SH-SY5Y (cell line): Measurements from ENCODE around the gene MLN.

Experiments
- GATA2 ChIP-seq: IDR thresholded peaks from 2 replicates; pipeline ENCODE4 v1.6.1; 2011; ENCODE audit warnings: mild to moderate bottlenecking, low read depth, low read length
- GATA3 ChIP-seq: IDR thresholded peaks from 2 replicates; pipeline ENCODE4 v1.6.1; 2011; ENCODE audit warnings: low read depth, mild to moderate bottlenecking, low read length, moderate library complexity

MLN gene

DNA sequence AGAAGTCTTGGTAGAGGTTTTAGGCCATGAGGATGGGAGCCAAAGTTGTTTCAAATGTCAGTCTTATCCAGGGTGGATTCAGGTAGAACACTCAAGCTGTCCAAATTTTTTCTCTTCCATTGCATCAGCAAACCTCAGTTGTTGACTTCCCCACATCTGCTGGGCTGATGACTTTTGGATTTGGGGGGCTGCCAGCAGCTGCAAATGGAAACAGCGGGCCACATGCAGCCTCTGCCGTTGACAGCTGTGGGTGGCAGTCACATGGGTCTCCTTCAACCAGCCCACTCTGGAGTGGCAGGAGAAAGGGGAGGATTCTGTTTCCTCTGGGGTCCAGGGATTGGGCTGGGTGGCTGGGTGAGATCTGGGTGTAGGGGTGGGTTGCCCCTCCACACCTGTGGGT is 5.8 kb upstream of the MLN start:
- no peak for TF ChIP-seq GATA3
- TF ChIP-seq GATA2, result no peak

DNA sequence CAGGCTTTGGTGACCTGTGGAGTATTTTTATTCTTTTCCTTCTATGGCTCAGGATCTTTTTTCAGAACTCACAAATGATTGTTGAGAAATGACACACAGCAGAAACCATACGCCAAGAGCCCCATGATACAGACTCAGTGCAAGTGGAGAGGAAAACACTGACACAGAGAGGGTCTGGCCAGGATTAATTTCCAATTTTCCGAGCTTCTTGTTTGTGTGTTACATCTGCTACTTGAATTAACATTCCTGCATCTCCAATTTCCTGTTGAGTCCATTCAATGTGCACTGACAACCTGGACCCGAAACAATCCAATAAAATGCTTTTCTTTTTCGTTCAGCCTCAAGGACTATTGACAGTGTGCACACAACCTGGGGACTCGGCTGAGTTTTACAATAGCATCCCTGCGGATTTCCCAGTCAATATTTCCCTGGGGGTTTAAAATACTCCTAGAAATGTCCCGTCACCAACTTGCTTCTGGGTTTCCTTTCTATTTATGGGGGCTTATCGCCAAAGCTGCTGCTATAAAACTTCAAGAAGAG is 4.9 kb upstream of the MLN start:
- TF ChIP-seq GATA3 (no peak), GATA2 (no peak)

- no peak for TF ChIP-seq GATA3
- TF ChIP-seq GATA2, result no peak
Measured at GRCh38 chr6:33807606-33808005, 3.8 kb upstream of the MLN start.

DNA sequence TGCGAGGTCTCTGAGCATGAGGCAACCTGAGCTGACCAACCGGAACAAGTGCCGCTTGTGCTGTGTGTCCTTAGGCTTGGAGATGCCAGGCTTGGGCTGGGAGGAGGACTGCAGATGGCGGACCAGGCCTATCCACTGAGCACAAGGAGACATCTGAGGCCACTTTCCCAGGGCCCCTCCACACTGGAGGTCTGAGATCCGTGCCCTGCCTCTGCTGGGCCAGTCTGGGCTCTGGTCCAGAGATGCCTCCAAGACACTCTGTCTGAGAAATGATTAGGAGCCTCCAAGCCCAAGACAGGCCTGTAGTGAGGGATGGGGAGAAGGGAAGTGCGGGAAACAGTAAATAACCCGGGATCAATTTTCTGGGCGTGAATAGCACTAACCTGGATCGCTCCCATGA is 3.0 kb upstream of the MLN start:
- TF ChIP-seq GATA2, result no peak
- no peak for TF ChIP-seq GATA3

DNA sequence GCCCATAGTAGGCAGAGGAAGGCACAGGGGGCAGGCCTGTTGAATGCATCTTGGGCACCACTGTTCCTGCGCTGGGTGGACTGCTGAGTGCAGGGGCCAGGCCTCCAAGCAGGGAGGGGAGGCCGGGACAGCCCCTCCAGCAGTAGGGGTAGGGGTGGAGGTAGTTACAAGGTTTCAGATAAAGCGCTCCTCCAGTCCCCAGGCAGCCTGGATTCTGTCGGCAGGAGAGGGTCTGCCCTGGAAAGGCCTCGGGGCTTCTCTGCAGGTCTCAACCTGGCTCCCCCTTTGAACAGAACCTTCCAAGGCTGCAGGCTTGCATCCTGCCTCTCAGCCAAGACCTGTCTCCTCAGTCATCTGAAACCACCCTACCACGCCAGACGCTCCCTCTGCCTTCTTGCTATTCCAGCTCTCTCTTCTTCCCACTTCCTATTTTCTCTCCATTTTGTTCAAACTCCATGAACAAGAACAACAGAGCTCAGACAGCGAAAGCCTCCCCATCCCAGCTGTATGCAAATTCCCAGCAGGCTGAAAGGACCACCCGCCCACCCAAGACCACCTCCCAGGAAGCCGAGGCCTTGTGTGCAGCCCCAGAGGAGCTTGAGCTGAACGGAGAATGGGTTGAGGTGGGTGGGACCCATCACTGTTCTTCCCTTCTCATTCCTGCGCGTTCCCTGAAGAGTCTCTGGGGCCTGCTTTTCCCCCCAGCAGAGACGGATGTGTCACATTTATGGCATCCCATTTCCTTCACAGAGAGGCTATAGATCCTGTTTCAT is 1.4 kb downstream of the MLN start:
- TF ChIP-seq GATA2, result no peak
- no peak for TF ChIP-seq GATA3

GRCh38 chr6:33801611-33802010 is 2.2 kb downstream of the MLN start:
- no peak for TF ChIP-seq GATA3
- TF ChIP-seq GATA2, result no peak

DNA sequence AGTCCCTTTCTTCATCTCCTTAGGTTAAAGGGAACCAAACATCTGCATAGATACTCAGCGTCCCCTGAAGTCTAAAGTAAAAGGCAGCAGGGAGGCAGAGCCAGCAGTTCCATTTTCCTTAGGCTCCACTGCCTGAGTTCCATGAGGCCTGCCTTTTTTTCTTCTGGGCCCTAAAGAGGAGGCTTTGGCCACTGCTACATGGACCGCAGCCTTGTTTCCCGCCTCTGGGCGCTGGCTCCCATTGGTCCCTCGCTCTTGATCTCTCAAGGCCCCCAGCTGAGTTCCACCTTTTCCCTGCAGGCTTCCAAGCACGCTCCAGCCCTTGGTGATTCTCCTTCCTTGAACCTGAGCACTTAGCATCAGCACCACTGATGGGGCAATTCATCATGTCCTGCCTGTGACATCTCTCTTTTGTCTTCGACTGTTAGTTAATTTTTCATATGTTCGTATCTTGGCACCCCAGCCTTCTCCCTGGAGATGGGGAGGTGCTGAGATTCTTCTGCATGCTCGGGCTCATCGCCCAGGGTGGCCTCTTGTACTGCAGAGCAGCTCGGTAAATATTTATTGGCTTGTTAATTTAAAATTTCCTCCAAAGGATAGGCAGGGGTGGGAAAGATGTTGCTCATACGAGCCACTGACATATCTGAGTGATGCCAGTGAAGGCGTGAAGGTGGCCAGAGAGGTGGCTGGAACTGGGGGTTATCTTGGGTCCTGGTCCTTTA is 3.4 kb downstream of the MLN start:
- no peak for TF ChIP-seq GATA2
- TF ChIP-seq GATA3, result no peak

DNA sequence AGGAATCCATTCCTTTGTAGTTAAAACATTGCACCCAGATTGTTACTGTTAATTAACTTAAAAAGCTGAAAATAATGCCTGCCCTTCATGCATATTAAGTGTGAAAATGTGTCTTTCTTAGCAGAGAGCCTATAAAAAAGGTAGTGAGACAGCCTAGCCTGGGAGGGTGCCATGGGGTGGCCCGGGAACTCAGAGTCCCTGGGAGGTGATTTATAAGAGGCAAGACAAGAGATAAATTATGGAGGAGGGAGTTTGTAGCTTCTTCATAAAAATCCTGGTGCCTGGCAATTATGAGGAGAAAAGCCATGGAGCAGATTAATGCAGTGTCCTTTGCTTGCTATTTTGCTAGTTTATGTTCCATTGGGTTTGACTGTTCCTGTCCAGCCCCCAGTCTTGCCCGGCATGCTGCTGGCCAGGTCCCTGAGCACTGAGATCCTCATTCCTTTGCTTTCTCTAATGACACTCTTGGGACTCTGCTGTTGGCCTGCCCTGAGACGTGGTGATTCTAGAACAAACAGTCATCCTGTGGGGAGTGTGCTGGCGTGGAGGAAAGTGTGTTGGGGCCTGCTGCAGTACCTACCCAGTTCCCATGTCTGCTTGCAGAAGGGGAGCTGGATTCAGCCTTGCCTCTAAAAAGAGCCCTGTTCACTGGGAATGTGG is 4.2 kb downstream of the MLN start:
- TF ChIP-seq GATA3 (no peak), GATA2 (no peak)

- TF ChIP-seq GATA3 (no peak), GATA2 (no peak)
Measured at GRCh38 chr6:33798343-33798848, 5.4 kb downstream of the MLN start.

DNA sequence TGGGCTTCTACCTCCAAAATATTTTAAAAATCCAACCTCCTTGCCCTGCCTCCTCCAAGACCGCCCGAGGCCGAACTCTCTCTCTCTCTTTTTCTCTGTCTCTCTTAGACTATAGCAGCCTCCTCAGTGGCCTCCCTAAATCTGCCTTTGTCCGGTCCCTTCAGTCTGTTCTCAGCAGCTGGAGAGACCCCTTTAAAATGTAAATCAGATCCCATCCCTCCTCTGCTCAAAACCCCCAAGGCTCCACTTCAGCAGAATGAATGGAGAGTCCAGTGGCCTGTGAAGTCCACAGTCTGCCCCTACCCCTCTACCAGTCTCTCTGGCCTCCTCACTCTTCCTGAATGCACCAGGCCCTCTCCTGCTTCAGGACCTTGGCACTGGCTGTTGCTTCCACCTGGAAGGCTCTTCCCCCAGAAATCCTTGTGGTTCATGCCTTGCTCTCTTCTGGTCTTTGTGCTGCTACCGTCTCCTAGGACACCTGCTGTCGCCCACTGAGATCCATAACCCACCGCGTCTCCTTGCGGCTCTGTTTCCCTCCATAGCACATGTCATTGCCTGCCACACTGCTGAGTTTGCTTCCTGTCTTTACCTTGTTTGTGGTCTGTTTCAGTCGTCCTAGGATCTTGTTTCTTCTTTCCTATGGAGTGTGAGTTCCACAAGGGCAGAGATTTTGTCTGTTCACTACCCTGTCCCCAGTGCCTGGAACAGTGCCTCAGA is 6.0 kb downstream of the MLN start:
- TF ChIP-seq GATA2 (no peak), GATA3 (no peak)

- TF ChIP-seq GATA2 (no peak), GATA3 (no peak)
Measured at GRCh38 chr6:33794910-33795623, 8.7 kb downstream of the MLN start.

- no peak for TF ChIP-seq GATA2
- no peak for TF ChIP-seq GATA3
Measured at GRCh38 chr6:33792981-33793380, 10.8 kb downstream of the MLN start.

DNA sequence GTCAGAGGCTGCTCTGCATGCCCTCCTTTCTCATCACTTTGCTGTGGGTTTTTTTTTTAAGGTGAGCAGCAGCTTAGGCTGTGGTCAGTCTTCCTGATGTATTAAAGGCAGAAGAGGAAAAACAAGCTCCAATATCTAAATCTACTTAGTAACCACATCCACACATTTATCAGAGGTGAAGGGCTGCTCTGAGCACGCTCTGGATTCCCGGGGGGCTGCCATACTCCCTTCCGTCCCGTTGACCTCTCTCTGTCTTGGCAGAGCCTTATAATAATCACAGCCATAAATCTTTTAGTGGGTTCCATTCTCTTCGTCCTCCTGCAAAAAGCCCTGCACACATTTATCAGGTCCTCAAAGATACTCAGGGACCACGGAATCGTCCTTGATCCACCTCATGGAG is 12.2 kb downstream of the MLN start:
- TF ChIP-seq GATA2, result no peak
- TF ChIP-seq GATA3, result no peak

DNA sequence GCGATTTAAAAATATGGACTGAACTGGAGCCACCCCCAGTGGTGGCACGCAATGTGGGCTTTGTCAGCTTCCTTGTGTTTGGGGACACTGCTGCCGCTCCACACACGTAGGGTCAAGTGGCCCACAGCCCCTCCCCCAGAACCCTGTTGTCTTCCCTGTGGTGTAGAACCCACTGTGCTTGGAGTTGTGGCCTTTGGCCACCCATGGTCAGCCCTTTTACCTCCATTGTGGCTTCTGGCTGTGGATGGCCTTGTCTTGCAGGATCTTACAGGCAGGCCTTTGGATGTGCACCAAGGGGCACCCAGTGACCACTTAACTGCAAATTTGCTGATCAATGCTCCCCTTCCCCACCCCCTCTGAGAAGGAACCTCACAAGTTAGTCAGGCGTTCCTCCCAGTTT is 12.9 kb downstream of the MLN start:
- no peak for TF ChIP-seq GATA3
- no peak for TF ChIP-seq GATA2

DNA sequence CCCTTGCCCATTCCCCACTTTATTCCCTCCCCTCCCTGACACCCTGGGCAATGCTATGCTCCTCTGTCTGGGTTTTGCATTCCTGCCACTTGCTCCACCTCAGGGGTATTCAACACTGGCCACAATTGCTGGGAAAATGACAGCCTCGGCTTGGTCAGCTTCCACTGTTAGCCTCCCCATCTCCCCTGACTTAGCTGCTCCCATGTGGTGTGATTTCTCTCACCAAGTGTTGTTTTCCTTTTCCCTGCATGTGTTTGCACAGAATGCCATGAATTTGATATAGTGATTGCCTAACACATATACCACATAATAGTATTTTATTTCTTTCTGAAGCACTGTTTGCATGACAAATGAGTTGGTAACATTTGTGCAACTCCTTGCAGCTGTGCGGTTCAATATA is 13.4 kb downstream of the MLN start:
- no peak for TF ChIP-seq GATA3
- TF ChIP-seq GATA2, result no peak
